Measurements from ENCODE around the gene NEK8.

NEK8 gene

GRCh38 chr17:28783161-28783560 is 54.6 kb downstream of the NEK8 start:
- Histone ChIP-seq H3K4me3 (ENCODE audit: low read length) (no peak overlapping the region), H3K4me1 (ENCODE audit: control insufficient read depth, insufficient read depth, low read length) (no peaks in the 10 kb centered on the region; the same call in 1 of the 2 replicates), H3K27me3 (ENCODE audit: control insufficient read depth, insufficient read depth, low read length) (no peaks in the 10 kb centered on the region), H3K9me3 (ENCODE audit: control insufficient read depth, insufficient read depth, low read length) (no peaks in the 10 kb centered on the region), H3K36me3 (ENCODE audit: control insufficient read depth, insufficient read depth, low read length) (no peaks in the 10 kb centered on the region), H3K27ac (ENCODE audit: low read length) (no peak overlapping the region)
- no peak for DNase-seq (ENCODE audit: low read depth, low spot score)
- WGBS (ENCODE audit: insufficient coverage, insufficient read length): no CpG with 5 or more reads among the region's 3 CpGs

- WGBS (ENCODE audit: insufficient coverage, insufficient read length): no CpG with 5 or more reads among the region's 4 CpGs
- Histone ChIP-seq H3K36me3 (ENCODE audit: control insufficient read depth, insufficient read depth, low read length) (no peaks in the 10 kb centered on the region), H3K4me1 (ENCODE audit: control insufficient read depth, insufficient read depth, low read length) (no peaks in the 10 kb centered on the region; the same call in 1 of the 2 replicates), H3K27me3 (ENCODE audit: control insufficient read depth, insufficient read depth, low read length) (no peaks in the 10 kb centered on the region), H3K27ac (ENCODE audit: low read length) (no peak overlapping the region), H3K4me3 (ENCODE audit: low read length) (no peak overlapping the region), H3K9me3 (ENCODE audit: control insufficient read depth, insufficient read depth, low read length) (no peaks in the 10 kb centered on the region)
- no peak for DNase-seq (ENCODE audit: low read depth, low spot score)
These were observed 59.5 kb downstream of the NEK8 start for GRCh38 chr17:28788100-28788499.
